ENCODE data around the gene C11orf16. TPM values are rescaled to one million over a fixed set of nuclear protein-coding genes. Genes with fewer than 3 reads are reported as not detected.

C11orf16 gene
- total RNA-seq, 1 experiment from 2014 or later, result not detected

GRCh38 chr11:8927233-8927632 lies 5.5 kb downstream of the C11orf16 start:
- POLR2A ChIA-PET, result interaction anchor here (1.2 kb wide), 1 partner anchor 32 kb away, joined by 4 read pairs; no protein-coding TSS in a partner anchor
- CTCF ChIA-PET, result interaction anchor here (0.6 to 2.1 kb wide), 3 partner anchors 13 to 89 kb away, joined by 3 to 8 read pairs (median 4); no protein-coding TSS in a partner anchor
- peaks cover 4% of the 10 kb centered on the region for H3K4me1 Mint-ChIP-seq (ENCODE audit: insufficient read depth, unreplicated experiment)
- no peak for TF ChIP-seq CTCF (IDR thresholded peaks at IDR 0.05; ENCODE audit: unreplicated experiment)
- H3K27ac Mint-ChIP-seq (ENCODE audit: low read depth, unreplicated experiment), result no peak overlapping the region
- no TSS peak for BruUV-seq (replicated peaks)
- DNase-seq (ENCODE audit: unreplicated experiment), result no peak
- intact Hi-C loops (cut with micrococcal nuclease), result no loop called here
- H3K36me3 Mint-ChIP-seq (ENCODE audit: insufficient read depth, unreplicated experiment), result peaks cover 13% of the 10 kb centered on the region
- H3K9me3 Mint-ChIP-seq (ENCODE audit: unreplicated experiment), result no peaks in the 10 kb centered on the region
- H3K27me3 Mint-ChIP-seq (ENCODE audit: insufficient read depth, unreplicated experiment), result no peaks in the 10 kb centered on the region
- H3K4me3 Mint-ChIP-seq (ENCODE audit: unreplicated experiment), result no peak overlapping the region

DNA sequence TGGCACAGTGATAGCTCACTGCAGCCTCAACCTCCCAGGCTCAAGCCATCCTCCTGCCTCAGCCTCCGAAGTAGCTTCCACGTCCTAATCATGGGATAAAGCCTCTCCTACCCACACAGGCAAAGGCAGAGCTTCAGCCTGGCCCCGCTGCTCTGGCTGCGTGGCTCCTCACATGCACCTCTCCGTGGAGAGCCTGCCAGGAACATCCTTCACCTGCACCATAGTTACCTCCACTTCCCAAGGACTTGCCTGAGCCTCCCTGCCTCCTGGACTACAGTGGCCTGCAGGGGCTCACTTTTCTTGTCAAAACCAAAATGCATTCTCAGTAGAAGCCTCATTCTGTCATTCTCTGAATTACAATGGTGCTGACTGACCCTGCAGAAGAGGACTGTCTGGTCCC lies 6.5 kb downstream of the C11orf16 start:
- Mint-ChIP-seq H3K4me1 (ENCODE audit: insufficient read depth, unreplicated experiment) (peaks cover 4% of the 10 kb centered on the region), H3K36me3 (ENCODE audit: insufficient read depth, unreplicated experiment) (peaks cover 23% of the 10 kb centered on the region), H3K9me3 (ENCODE audit: unreplicated experiment) (no peaks in the 10 kb centered on the region), H3K27ac (ENCODE audit: low read depth, unreplicated experiment) (peak overlapping the region; percentile 31), H3K4me3 (ENCODE audit: unreplicated experiment) (no peak overlapping the region), H3K27me3 (ENCODE audit: insufficient read depth, unreplicated experiment) (no peaks in the 10 kb centered on the region)
- no peak for TF ChIP-seq CTCF (IDR thresholded peaks at IDR 0.05; ENCODE audit: unreplicated experiment)
- DNase-seq (ENCODE audit: unreplicated experiment), result no peak
- BruUV-seq (replicated peaks), result no TSS peak
- CTCF ChIA-PET, result interaction anchor here (1.0 to 2.1 kb wide), 3 partner anchors 11 to 211 kb away, joined by 6 to 8 read pairs (median 7); no protein-coding TSS in a partner anchor
- POLR2A ChIA-PET, result interaction anchor here (1.7 kb wide), 1 partner anchor 38 kb away, joined by 5 read pairs; the partner anchor contains the start of gene TMEM9B
- intact Hi-C loops (cut with micrococcal nuclease), result no loop called here

GRCh38 chr11:8925711-8926110 lies 7.0 kb downstream of the C11orf16 start:
- H3K36me3 Mint-ChIP-seq (ENCODE audit: insufficient read depth, unreplicated experiment), result peaks cover 24% of the 10 kb centered on the region
- BruUV-seq (replicated peaks), result no TSS peak

DNA sequence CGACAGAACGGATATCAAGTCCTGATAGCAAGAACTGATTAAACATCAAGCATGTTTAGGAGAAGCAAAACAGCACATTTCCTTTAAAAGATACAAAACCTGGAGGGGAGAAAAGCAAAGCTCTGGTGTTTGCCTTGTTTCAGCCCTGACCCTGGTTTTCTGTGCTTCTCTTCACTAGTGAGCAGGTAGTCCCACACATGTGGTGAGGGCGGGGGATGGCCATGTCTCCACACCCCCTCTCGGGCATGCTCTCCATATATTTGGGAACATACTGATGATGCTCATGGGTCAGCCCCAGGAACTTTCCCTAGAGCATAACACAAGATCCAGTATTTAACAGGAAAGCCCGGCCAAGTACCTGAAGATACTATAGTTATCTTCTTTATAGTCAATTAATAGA lies 10.1 kb downstream of the C11orf16 start:
- no peak for DNase-seq (ENCODE audit: unreplicated experiment)
- intact Hi-C loops (cut with micrococcal nuclease), result no loop called here
- ChIA-PET CTCF (interaction anchor here (1.1 to 2.6 kb wide), 4 partner anchors 8 to 37 kb away, joined by 3 to 14 read pairs (median 8); no protein-coding TSS in a partner anchor), POLR2A (interaction anchor here (1.7 to 2.0 kb wide), 2 partner anchors 11 to 89 kb away, joined by 5 to 15 read pairs; partner anchors contain the start of gene AKIP1)
- H3K36me3 Mint-ChIP-seq (ENCODE audit: insufficient read depth, unreplicated experiment), result peaks cover 39% of the 10 kb centered on the region
- no TSS peak for BruUV-seq (replicated peaks)
- H3K27me3 Mint-ChIP-seq (ENCODE audit: insufficient read depth, unreplicated experiment), result no peaks in the 10 kb centered on the region
- H3K27ac Mint-ChIP-seq (ENCODE audit: low read depth, unreplicated experiment), result no peak overlapping the region
- no peak overlapping the region for H3K4me3 Mint-ChIP-seq (ENCODE audit: unreplicated experiment)
- no peaks in the 10 kb centered on the region for H3K9me3 Mint-ChIP-seq (ENCODE audit: unreplicated experiment)
- H3K4me1 Mint-ChIP-seq (ENCODE audit: insufficient read depth, unreplicated experiment), result peaks cover 8% of the 10 kb centered on the region
- no peak for TF ChIP-seq CTCF (IDR thresholded peaks at IDR 0.05; ENCODE audit: unreplicated experiment)

More at GRCh38 chr11:8925711-8926110, 7.0 kb downstream of the C11orf16 start:
- H3K27me3 Mint-ChIP-seq (ENCODE audit: insufficient read depth, unreplicated experiment), result no peaks in the 10 kb centered on the region
- H3K4me3 Mint-ChIP-seq (ENCODE audit: unreplicated experiment), result no peak overlapping the region
- no peaks in the 10 kb centered on the region for H3K9me3 Mint-ChIP-seq (ENCODE audit: unreplicated experiment)
- peaks cover 4% of the 10 kb centered on the region for H3K4me1 Mint-ChIP-seq (ENCODE audit: insufficient read depth, unreplicated experiment)
- TF ChIP-seq CTCF (IDR thresholded peaks at IDR 0.05; ENCODE audit: unreplicated experiment), result no peak
- intact Hi-C loops (cut with micrococcal nuclease), result no loop called here
- peak overlapping the region; percentile 31 for H3K27ac Mint-ChIP-seq (ENCODE audit: low read depth, unreplicated experiment)
- ChIA-PET POLR2A (interaction anchor here (1.7 kb wide), 1 partner anchor 39 kb away, joined by 5 read pairs; the partner anchor contains the start of gene TMEM9B), CTCF (interaction anchor here (1.0 to 2.1 kb wide), 3 partner anchors 11 to 212 kb away, joined by 6 to 8 read pairs (median 7); no protein-coding TSS in a partner anchor)
- DNase-seq (ENCODE audit: unreplicated experiment), result no peak
